ENCODE results near the gene SPAM1.

DNA sequence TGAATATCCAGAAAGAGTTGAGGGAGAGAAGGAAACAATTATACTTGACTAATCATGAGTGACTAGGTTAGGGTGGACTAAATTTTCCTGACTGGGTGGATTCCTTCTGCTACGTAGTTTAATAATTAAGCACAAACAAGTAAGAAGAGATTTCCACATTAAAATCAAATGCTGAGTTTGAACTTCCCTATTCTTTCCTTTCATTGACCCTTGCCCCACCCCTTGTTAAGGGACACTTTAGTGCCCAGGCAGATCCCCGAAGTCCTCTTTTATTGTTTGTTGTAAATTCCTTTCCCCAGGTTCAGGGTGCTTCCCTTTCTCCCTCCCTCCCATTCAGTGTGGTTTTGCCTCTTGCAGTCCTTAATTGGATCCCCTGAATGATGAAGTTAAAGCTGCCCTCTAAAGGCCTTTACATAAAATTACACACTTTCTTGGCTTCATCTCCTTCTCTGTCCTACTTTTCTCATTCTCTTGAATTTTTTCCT is 8.8 kb upstream of the SPAM1 start:
- TF ChIP-seq, protein P1, sequence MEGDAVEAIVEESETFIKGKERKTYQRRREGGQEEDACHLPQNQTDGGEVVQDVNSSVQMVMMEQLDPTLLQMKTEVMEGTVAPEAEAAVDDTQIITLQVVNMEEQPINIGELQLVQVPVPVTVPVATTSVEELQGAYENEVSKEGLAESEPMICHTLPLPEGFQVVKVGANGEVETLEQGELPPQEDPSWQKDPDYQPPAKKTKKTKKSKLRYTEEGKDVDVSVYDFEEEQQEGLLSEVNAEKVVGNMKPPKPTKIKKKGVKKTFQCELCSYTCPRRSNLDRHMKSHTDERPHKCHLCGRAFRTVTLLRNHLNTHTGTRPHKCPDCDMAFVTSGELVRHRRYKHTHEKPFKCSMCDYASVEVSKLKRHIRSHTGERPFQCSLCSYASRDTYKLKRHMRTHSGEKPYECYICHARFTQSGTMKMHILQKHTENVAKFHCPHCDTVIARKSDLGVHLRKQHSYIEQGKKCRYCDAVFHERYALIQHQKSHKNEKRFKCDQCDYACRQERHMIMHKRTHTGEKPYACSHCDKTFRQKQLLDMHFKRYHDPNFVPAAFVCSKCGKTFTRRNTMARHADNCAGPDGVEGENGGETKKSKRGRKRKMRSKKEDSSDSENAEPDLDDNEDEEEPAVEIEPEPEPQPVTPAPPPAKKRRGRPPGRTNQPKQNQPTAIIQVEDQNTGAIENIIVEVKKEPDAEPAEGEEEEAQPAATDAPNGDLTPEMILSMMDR (IDR thresholded peaks at IDR 0.05) = peak in 3 of 6 experiments; percentile 28 to 41 (median 31)
- TF ChIP-seq POLR2A (IDR thresholded peaks at IDR 0.05) = no peak

Data from thyroid gland (tissue), 4 donors.